GM19438 (cell line): ENCODE data around the gene UBR3.

Source experiments
- ATAC-seq: cut with Tn5 transposase; IDR thresholded peaks from one replicate; pipeline ENCODE4 v1.9.1; 2021; ENCODE audit warnings: low read depth; ENCODE audit not compliant: unreplicated experiment

Gene UBR3

GRCh38 chr2:170031288-170031687 lies 204.0 kb downstream of the UBR3 start:
- ATAC-seq: no peak

GRCh38 chr2:170034596-170034995 lies 207.3 kb downstream of the UBR3 start:
- ATAC-seq: no peak

GRCh38 chr2:170038734-170039133 lies 211.5 kb downstream of the UBR3 start:
- no peak for ATAC-seq

GRCh38 chr2:170039401-170040172 lies 212.3 kb downstream of the UBR3 start:
- no peak for ATAC-seq

- no peak for ATAC-seq
Observed at GRCh38 chr2:170044751-170045478, 217.7 kb downstream of the UBR3 start.

- ATAC-seq: no peak
Observed at GRCh38 chr2:170047331-170048065, 220.2 kb downstream of the UBR3 start.

GRCh38 chr2:170052151-170052550 lies 224.9 kb downstream of the UBR3 start:
- ATAC-seq: no peak

GRCh38 chr2:170054997-170055396 lies 227.7 kb downstream of the UBR3 start:
- ATAC-seq: no peak

- no peak for ATAC-seq
Observed at GRCh38 chr2:170056900-170057299, 229.6 kb downstream of the UBR3 start.

- ATAC-seq: no peak
Observed at GRCh38 chr2:170063456-170064235, 236.4 kb downstream of the UBR3 start.

- ATAC-seq: no peak
Observed at GRCh38 chr2:170070778-170071177, 243.5 kb downstream of the UBR3 start.

- no peak for ATAC-seq
Observed at GRCh38 chr2:170073288-170073687, 246.0 kb downstream of the UBR3 start.

GRCh38 chr2:170076189-170076588 lies 248.9 kb downstream of the UBR3 start:
- ATAC-seq: no peak

GRCh38 chr2:170077830-170078569 lies 250.7 kb downstream of the UBR3 start:
- no peak for ATAC-seq

GRCh38 chr2:170084820-170085491 lies 257.7 kb downstream of the UBR3 start:
- no peak for ATAC-seq

GRCh38 chr2:170086117-170086688 lies 258.9 kb downstream of the UBR3 start:
- ATAC-seq: no peak

- no peak for ATAC-seq
Observed at GRCh38 chr2:170086751-170087412, 259.6 kb downstream of the UBR3 start.

GRCh38 chr2:170087413-170087793 lies 260.1 kb downstream of the UBR3 start:
- no peak for ATAC-seq

GRCh38 chr2:170088776-170089175 lies 261.5 kb downstream of the UBR3 start:
- no peak for ATAC-seq
